Heart left ventricle (tissue), 13 donors: Measurements from ENCODE around the gene ZFP57.

ENCODE experiments used
- CTCF ChIP-seq, 12 donors: fragments of 200-600 bp; sonication (generic) in 4 of 12; IDR thresholded peaks; one replicate each; pipeline versions ENCODE4 v1.5.0 to v1.8.0; 2018 to 2022; ENCODE audit warnings: antibody characterized with exemption in 12 of 12, mild to moderate bottlenecking in 5 of 12
- POLR2A ChIP-seq, 2 donors: fragments of 450-650 bp; IDR thresholded peaks; one replicate each; pipeline ENCODE4 v1.6.1; 2017; ENCODE audit warnings: antibody characterized with exemption in 2 of 2, mild to moderate bottlenecking in 2 of 2, moderate library complexity in 2 of 2
- donor health status: ischemic (EF 13 %, LVEDD 7.1; RV severe dilation, severe dysfunction).
- donor health status: DM: no; HTN: yes; CAD: no.
- donor health status: DM: no; HTN: no; CAD: no.
- donor health status: ischemic (EF 25% LVEDD 6.9; RV normal size, moderate dysfunction).
- donor health status: ischemic (EF 25% LVEDD 5.7; RV mildly dilated, moderate dysfunction).
- donor health status: ischemic (EF 35%, LVEDD 5.7; RV mildly dilated, moderate dysfunction).
- donor health status: nonischemic (EF 11% LVEDD 7.7; RV severe dilation, severe dysfunction).
- donor health status: DM: yes; HTN: yes; CAD: no.
- donor health status: PGD.
- donor health status: ischemic (EF 29% LVEDD 5.4; RV normal size, mild dysfunction).
- donor health status: nonischemic (EF 23%, LVEDD 6.1; RV moderate dilation, normal function).

DNA sequence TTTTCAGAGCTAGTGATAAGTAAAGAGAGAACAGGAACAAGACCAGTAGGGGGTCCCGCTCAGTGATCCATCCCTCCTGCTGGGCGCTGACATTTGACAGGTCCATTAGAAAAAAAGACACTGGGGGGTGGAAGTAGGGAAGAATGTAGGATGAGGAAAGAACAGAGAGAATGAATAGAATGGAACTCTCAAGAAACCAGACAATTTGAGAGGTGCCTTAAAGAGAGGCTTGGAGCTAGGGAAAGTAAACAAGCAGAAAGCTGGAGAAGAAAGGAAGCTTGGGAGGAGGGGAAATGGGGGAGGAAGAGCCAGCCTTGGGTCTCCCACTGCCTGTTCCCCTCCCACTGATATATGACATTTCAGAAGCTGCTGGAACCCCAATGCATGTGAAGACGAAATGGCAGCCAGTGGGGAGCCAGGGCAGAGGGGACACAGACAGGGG, 56.4 kb downstream of the ZFP57 start:
- TF ChIP-seq CTCF (IDR thresholded peaks at IDR 0.05) (no peak), POLR2A (IDR thresholded peaks at IDR 0.05) (no peak)
